ENCODE results near the gene HTT. TPM values are rescaled to one million over a fixed set of nuclear protein-coding genes. Genes with fewer than 3 reads are reported as not detected.
A peak's percentile ranks its signal among the peaks of the same experiment; 100 is the strongest.

Gene HTT
- total RNA-seq, 1 donor from 2014 or later = 43.8 TPM

DNA sequence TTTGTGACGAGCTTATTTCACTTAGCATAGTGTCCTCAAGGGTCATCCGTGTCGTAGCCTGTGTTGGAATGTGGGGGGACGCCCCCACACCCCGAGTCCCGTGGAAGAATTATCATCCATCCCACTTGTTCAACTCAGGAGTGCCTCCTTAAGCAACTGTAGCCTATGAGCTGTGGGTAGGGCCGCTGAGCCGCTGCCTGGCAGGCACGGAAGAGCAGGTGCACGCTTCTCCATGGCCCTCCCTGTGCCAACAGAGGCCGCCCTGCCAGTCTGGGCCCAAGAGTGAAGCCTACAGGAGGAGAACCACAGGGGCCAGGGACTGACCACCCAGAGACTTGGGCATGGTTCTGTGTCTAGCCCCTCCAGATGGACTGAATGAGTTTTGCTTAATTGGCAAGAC, 216.0 kb downstream of the HTT start:
- TF ChIP-seq, protein P1, sequence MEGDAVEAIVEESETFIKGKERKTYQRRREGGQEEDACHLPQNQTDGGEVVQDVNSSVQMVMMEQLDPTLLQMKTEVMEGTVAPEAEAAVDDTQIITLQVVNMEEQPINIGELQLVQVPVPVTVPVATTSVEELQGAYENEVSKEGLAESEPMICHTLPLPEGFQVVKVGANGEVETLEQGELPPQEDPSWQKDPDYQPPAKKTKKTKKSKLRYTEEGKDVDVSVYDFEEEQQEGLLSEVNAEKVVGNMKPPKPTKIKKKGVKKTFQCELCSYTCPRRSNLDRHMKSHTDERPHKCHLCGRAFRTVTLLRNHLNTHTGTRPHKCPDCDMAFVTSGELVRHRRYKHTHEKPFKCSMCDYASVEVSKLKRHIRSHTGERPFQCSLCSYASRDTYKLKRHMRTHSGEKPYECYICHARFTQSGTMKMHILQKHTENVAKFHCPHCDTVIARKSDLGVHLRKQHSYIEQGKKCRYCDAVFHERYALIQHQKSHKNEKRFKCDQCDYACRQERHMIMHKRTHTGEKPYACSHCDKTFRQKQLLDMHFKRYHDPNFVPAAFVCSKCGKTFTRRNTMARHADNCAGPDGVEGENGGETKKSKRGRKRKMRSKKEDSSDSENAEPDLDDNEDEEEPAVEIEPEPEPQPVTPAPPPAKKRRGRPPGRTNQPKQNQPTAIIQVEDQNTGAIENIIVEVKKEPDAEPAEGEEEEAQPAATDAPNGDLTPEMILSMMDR (IDR thresholded peaks at IDR 0.05; ENCODE audit: insufficient read depth, low read length, poor library complexity, severe bottlenecking) = no peak
- DNase-seq (ENCODE audit: low read depth) = no peak
- Histone ChIP-seq H3K27me3 (ENCODE audit: control insufficient read depth, insufficient read depth, low read length) (peaks cover 11% of the 10 kb centered on the region), H3K4me3 (ENCODE audit: low read depth, low read length) (no peak overlapping the region), H3K36me3 (ENCODE audit: control insufficient read depth, insufficient read depth, low read length) (no peaks in the 10 kb centered on the region)

DNA sequence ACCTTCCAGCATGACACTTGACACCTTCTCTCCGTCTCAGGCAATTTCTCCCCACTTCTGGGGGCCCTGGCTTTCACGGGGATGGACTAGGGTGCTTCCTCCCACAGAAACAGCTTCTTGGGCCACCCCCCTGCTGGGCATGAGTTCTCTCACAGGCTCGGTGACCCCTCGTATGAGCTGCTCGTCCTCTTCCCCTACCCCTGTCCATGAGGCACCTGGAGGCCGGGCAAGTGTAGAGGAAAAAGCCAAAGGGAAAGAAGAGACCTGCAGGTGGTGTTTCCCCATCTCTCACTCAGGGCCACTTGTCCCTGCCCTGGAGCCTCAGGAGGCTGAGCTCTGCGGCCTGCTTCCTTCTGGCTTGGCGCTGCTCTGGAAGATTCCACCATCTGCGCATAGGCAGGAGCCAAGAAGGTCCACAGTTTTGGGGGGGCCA, 216.4 kb downstream of the HTT start:
- TF ChIP-seq, protein P1 (IDR thresholded peaks at IDR 0.05; ENCODE audit: insufficient read depth, low read length, poor library complexity, severe bottlenecking) = no peak
- H3K27me3 ChIP-seq (ENCODE audit: control insufficient read depth, insufficient read depth, low read length) = peaks cover 11% of the 10 kb centered on the region
- DNase-seq (ENCODE audit: low read depth) = no peak
- H3K36me3 ChIP-seq (ENCODE audit: control insufficient read depth, insufficient read depth, low read length) = no peaks in the 10 kb centered on the region
- H3K4me3 ChIP-seq (ENCODE audit: low read depth, low read length) = no peak overlapping the region

DNA sequence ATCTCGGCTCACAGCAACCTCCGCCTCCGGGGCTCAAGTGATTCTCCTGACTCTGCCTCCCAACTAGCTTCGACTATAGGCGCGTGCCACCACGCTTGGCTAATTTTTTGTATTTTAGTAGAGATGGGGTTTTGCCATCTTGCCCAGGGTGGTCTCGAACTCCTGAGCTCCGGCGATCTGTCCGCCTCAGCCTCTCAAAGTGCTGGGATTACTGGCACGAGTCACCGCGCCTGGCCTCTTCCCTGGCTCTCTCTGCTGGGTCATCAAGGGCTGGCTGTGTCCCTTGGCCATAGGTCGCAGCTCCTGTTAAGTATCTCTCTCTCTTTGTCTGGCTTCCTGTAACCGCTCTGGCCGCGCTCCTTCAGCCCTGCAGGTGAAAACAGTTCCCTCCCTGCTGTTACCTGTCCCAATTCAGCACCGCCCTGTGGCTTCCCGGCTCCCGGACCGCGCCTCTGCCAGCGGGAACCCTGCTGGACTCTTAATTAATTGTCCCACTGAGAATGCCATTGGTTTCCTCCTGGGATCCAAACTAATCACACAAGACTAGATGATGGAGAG, 217.0 kb downstream of the HTT start:
- Histone ChIP-seq H3K4me3 (ENCODE audit: low read depth, low read length) (peak overlapping the region; percentile 79), H3K36me3 (ENCODE audit: control insufficient read depth, insufficient read depth, low read length) (no peaks in the 10 kb centered on the region), H3K27me3 (ENCODE audit: control insufficient read depth, insufficient read depth, low read length) (peaks cover 9% of the 10 kb centered on the region)
- no peak for DNase-seq (ENCODE audit: low read depth)
- TF ChIP-seq, protein P1 (IDR thresholded peaks at IDR 0.05; ENCODE audit: insufficient read depth, low read length, poor library complexity, severe bottlenecking) = no peak

DNA sequence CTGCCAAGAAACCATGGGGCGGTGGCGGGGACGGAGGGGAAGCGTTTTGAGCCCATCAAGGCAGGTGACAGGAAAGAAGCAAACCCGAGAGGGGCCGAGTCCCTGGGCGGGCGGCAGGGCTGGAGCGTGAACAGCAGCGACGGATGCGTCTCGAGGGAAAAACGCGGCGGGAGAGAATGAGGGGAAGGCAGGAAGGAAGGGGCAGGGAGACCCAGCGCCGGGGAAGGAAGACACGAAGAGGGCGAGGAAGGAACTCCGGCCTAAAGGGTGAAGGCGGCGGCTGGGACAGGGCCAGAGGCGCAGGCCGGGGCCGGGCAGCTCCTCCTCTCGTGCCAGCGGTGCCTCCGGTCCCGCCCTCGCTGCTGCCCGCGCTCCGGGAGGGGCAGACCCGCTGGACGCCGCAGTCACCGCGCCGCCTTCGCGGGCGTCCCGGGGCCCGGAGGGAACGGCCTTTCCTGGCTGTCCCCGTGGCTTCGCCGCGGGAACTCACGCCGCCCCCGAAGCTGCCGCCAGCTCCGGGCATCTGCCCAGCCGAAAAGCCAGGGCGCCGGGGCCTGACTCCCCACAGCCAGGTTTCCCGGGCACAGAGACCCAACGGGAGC, 217.6 kb downstream of the HTT start:
- no peak for DNase-seq (ENCODE audit: low read depth)
- peaks cover 5% of the 10 kb centered on the region for H3K27me3 ChIP-seq (ENCODE audit: control insufficient read depth, insufficient read depth, low read length)
- H3K36me3 ChIP-seq (ENCODE audit: control insufficient read depth, insufficient read depth, low read length) = no peaks in the 10 kb centered on the region
- TF ChIP-seq, protein P1 (IDR thresholded peaks at IDR 0.05; ENCODE audit: insufficient read depth, low read length, poor library complexity, severe bottlenecking) = no peak
- peak overlapping the region; percentile 79 for H3K4me3 ChIP-seq (ENCODE audit: low read depth, low read length)

DNA sequence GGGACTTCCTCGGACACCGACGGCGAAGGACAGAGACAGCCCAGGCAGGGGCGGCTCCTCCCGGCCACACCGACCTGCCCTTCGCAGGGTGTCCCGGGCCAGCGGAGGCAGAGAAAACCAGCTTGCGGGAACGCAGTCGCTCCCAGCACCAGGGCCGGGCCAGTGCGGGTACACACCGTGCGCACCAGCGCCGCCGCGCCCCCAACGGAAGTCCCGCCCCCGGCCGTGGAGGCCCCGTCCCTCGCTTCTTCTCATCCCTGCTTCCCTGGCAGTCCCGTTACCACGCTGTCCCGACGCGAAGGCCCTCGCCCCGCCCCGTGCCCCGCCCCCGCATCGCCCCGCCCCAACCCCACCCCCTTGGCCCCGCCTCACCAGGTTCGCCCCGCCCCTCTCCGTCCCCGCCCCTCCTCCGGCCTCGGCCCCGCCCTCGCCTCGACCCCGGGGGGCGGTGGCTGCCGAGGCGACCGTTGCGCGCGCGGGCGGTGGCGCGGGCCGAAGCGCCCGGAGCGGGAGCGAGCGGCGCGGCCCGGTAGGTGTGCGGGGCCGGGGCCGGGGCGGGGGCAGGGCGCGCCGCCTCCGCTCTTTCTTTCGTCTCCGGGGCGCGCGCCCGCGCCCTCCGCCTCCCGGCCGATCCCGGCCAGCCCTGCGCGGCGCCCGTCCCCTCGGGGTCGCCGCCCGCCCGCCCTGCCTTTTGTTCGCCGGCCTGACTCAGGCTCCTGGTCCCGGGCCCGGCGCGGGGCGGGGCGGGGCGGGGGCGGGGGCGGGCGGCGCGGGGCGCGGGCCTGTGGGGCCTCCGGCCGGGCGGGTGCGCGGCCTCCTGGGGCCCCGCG, 218.3 kb downstream of the HTT start, which contains the start of gene RGS12:
Gene RGS12 (plus strand): TSS at position 451 of the 830 bp plus-strand sequence. CDS start 23,150 bp downstream, outside the sequence.
- peak; percentile 63 for DNase-seq (ENCODE audit: low read depth)
- H3K36me3 ChIP-seq (ENCODE audit: control insufficient read depth, insufficient read depth, low read length) = no peaks in the 10 kb centered on the region
- peak within 1 kb of the TSS; percentile 79 for H3K4me3 ChIP-seq (ENCODE audit: low read depth, low read length)
- H3K27me3 ChIP-seq (ENCODE audit: control insufficient read depth, insufficient read depth, low read length) = peaks cover 3% of the 10 kb centered on the region
- TF ChIP-seq, protein P1 (IDR thresholded peaks at IDR 0.05; ENCODE audit: insufficient read depth, low read length, poor library complexity, severe bottlenecking) = no peak

Other genes starting within 250 kb of the HTT start
- 132 and 142 TPM in 2 replicates for gene ADD1, start 230.8 kb upstream of the HTT start, total RNA-seq
- gene NOP14, start 111.3 kb upstream of the HTT start, total RNA-seq = 35.2 and 35.4 TPM in 2 replicates
- gene GRK4, start 111.1 kb upstream of the HTT start, total RNA-seq = 6.3 and 10.7 TPM in 2 replicates
- not detected in 2 replicates for gene HTT-AS, start 143 bp upstream of the HTT start, total RNA-seq
- 0.50 TPM in 1 of 2 replicates, not detected in the other for gene MSANTD1, start 174.5 kb downstream of the HTT start, total RNA-seq
- gene RGS12, start 218.3 kb downstream of the HTT start, total RNA-seq = 28.7 and 29.2 TPM in 2 replicates

All from kidney epithelial cell (primary cell).